Motor neuron (in vitro differentiated cells): ENCODE measurements around the gene BICD1. TPM values are rescaled to one million over a fixed set of nuclear protein-coding genes. Genes with fewer than 3 reads are reported as not detected.

ENCODE experiments used
- ATAC-seq, 8 experiments: fragments of 200-7000 bp; cut with Tn5 transposase; replicated peaks in 6 of 8; 2 replicates each; pipeline ENCODE4 v1.8.0; 2021; ENCODE audit warnings: mild to moderate bottlenecking in 8 of 8, moderate library complexity in 8 of 8
- H3K27ac ChIP-seq, 2 donors: fragments of 250-450 bp; sonication (Bioruptor Pico); 2 replicates each; pipeline ENCODE4 v1.9.0; 2021; ENCODE audit warnings: antibody characterized with exemption in 2 of 2, mild to moderate bottlenecking in 2 of 2, moderate library complexity in 1 of 2
- H3K4me1 ChIP-seq, 2 donors: fragments of 250-450 bp; sonication (Bioruptor Pico); replicated peaks in 1 of 2; 2 replicates each; pipeline ENCODE4 v1.6.1; 2021; ENCODE audit warnings: antibody characterized with exemption in 2 of 2, mild to moderate bottlenecking in 2 of 2, moderate library complexity in 1 of 2
- H3K4me3 ChIP-seq, 5 donors: fragments of 250-450 bp; sonication (Bioruptor Pico); 2 replicates each; pipeline ENCODE4 v1.9.0; 2021; ENCODE audit warnings: antibody characterized with exemption in 5 of 5, mild to moderate bottlenecking in 5 of 5, moderate library complexity in 4 of 5
- WGBS, 10 experiments: fragments of 450-650 bp; shearing (Covaris generic); methylation state at CpG; one replicate each; pipeline ENCODE4 v1.0.0; 2022; 5-methylcytosine and 5-hydroxymethylcytosine counted together
- in situ Hi-C, 9 experiments: fragments of 400-800 bp; cut with MboI; loops; one replicate each; pipeline ENCODE4 v1.15.0; 2021; ENCODE audit warnings: low sequenced_read_pairs in 9 of 9, low pct_unique_long_range_greater_than_20kb in 2 of 9; ENCODE audit not compliant: unreplicated experiment in 9 of 9
- total RNA-seq, 8 experiments: library from RNA; unstranded; fragments of 300-600 nt; gene quantifications; 2 replicates each; pipeline versions ENCODE4 v1.2.3 to v1.2.4, GENCODE V29; 2022

Gene BICD1
- total RNA-seq, 8 experiments from 2014 or later, result 5.1 to 63.4 (median 27.8) TPM

- ATAC-seq, result peak in 3 of 8 experiments; percentile 1 to 4 (median 2)
- 18 to 81% (median 46%) methylated on average over 1 to 11 of the region's 24 CpGs; no CpG with 5 or more reads in 3 of the 10 experiments for WGBS, 10 experiments
- in situ Hi-C loops, result no loop called here
Measured at GRCh38 chr12:32105986-32106516, 596 bp upstream of the BICD1 start.

GRCh38 chr12:32107359-32108267 lies 966 bp downstream of the BICD1 start:
- in situ Hi-C loops, result no loop called here
- 0 to 10% (median 0%) methylated on average over 1 to 8 of the region's 14 CpGs; no CpG with 5 or more reads in 1 of the 10 experiments for WGBS, 10 experiments
- ATAC-seq, result peak in 6 of 8 experiments; percentile 1 to 10 (median 5)
- peak overlapping the region; percentile 91 to 97 for H3K27ac ChIP-seq
- peak overlapping the region; percentile 74 to 99 (median 86) for H3K4me3 ChIP-seq
- H3K4me1 ChIP-seq, result peaks cover 7 to 10% of the 10 kb centered on the region in 2 donors

More at GRCh38 chr12:32105986-32106516, 596 bp upstream of the BICD1 start:
- Histone ChIP-seq H3K27ac (peak overlapping the region; percentile 91 to 97), H3K4me1 (peaks cover 7 to 10% of the 10 kb centered on the region in 2 donors), H3K4me3 (peak overlapping the region; percentile 74 to 99 (median 86))

- Histone ChIP-seq H3K27ac (no peak overlapping the region), H3K4me1 (peaks cover 7 to 10% of the 10 kb centered on the region in 2 donors), H3K4me3 (peak overlapping the region; percentile 74 to 99 (median 86))
- in situ Hi-C loops, result no loop called here
- no peak for ATAC-seq
Measured at GRCh38 chr12:32108787-32109186, 2.1 kb downstream of the BICD1 start.

- 80 to 100% (median 93%) methylated on average over 1 to 2 of the region's 3 CpGs; no CpG with 5 or more reads in 6 of the 10 experiments for WGBS, 10 experiments
- peaks cover 9 to 10% of the 10 kb centered on the region in 2 donors for H3K4me1 ChIP-seq
- in situ Hi-C loops, result no loop called here
- peak overlapping the region; percentile 16 to 99 (median 18) for H3K4me3 ChIP-seq
- no peak overlapping the region for H3K27ac ChIP-seq
- no peak for ATAC-seq
Measured at GRCh38 chr12:32110417-32110816, 3.8 kb downstream of the BICD1 start.

GRCh38 chr12:32110942-32111341 lies 4.3 kb downstream of the BICD1 start:
- H3K27ac ChIP-seq, result no peak overlapping the region
- 50 to 88% (median 71%) methylated on average over 1 of the region's 2 CpGs; no CpG with 5 or more reads in 5 of the 10 experiments for WGBS, 10 experiments
- ATAC-seq, result no peak
- in situ Hi-C loops, result no loop called here
- peaks cover 12 to 14% of the 10 kb centered on the region in 2 donors for H3K4me1 ChIP-seq
- no peak overlapping the region for H3K4me3 ChIP-seq

GRCh38 chr12:32115404-32116104 lies 8.9 kb downstream of the BICD1 start:
- Histone ChIP-seq H3K4me1 (peaks cover 14 to 22% of the 10 kb centered on the region in 2 donors), H3K4me3 (no peak overlapping the region), H3K27ac (no peak overlapping the region)
- 13 to 83% (median 65%) methylated on average over 1 to 6 of the region's 6 CpGs for WGBS, 10 experiments
- in situ Hi-C loops, result no loop called here
- ATAC-seq, result peak; percentile 32 to 100 (median 77)

GRCh38 chr12:32116897-32117296 lies 10.2 kb downstream of the BICD1 start:
- in situ Hi-C loops, result no loop called here
- no peak for ATAC-seq
- 13 to 95% (median 76%) methylated on average over 1 to 3 of the region's 3 CpGs for WGBS, 10 experiments
- Histone ChIP-seq H3K4me1 (peaks cover 17 to 25% of the 10 kb centered on the region in 2 donors), H3K4me3 (no peak overlapping the region), H3K27ac (no peak overlapping the region)

GRCh38 chr12:32117316-32117715 lies 10.7 kb downstream of the BICD1 start:
- H3K4me3 ChIP-seq, result no peak overlapping the region
- in situ Hi-C loops, result no loop called here
- ATAC-seq, result no peak
- H3K27ac ChIP-seq, result no peak overlapping the region
- WGBS, 10 experiments, result 73 to 100% (median 100%) methylated on average over 1 to 3 of the region's 3 CpGs; no CpG with 5 or more reads in 2 of the 10 experiments
- H3K4me1 ChIP-seq, result peaks cover 17 to 25% of the 10 kb centered on the region in 2 donors

GRCh38 chr12:32118806-32119205 lies 12.2 kb downstream of the BICD1 start:
- Histone ChIP-seq H3K4me1 (peaks cover 17 to 25% of the 10 kb centered on the region in 2 donors), H3K4me3 (no peak overlapping the region), H3K27ac (no peak overlapping the region)
- in situ Hi-C loops, result no loop called here
- 43 to 100% (median 100%) methylated on average over 1 to 3 of the region's 5 CpGs; no CpG with 5 or more reads in 1 of the 10 experiments for whole genome bisulfite sequencing, 10 experiments
- no peak for ATAC-seq

GRCh38 chr12:32120419-32120818 lies 13.8 kb downstream of the BICD1 start:
- Histone ChIP-seq H3K27ac (no peak overlapping the region), H3K4me1 (peaks cover 20 to 30% of the 10 kb centered on the region in 2 donors), H3K4me3 (no peak overlapping the region)
- in situ Hi-C loops, result no loop called here
- 0 to 96% (median 69%) methylated on average over 1 to 2 of the region's 2 CpGs; no CpG with 5 or more reads in 2 of the 10 experiments for WGBS, 10 experiments
- ATAC-seq, result peak in 3 of 8 experiments; percentile 47 to 66 (median 51)

- no peak overlapping the region for H3K27ac ChIP-seq
- no peak overlapping the region for H3K4me3 ChIP-seq
- WGBS, 10 experiments, result 63 to 100% (median 83%) methylated on average over 1 of the region's 1 CpG; no CpG with 5 or more reads in 5 of the 10 experiments
- peaks cover 13 to 17% of the 10 kb centered on the region in 2 donors for H3K4me1 ChIP-seq
- peak in 4 of 8 experiments; percentile 12 to 33 (median 17) for ATAC-seq
- in situ Hi-C loops, result no loop called here
Measured at GRCh38 chr12:32124637-32125036, 18.0 kb downstream of the BICD1 start.

GRCh38 chr12:32125455-32126084 lies 18.9 kb downstream of the BICD1 start:
- H3K4me1 ChIP-seq, result peaks cover 8% of the 10 kb centered on the region in 2 donors
- H3K27ac ChIP-seq, result no peak overlapping the region
- H3K4me3 ChIP-seq, result no peak overlapping the region
- in situ Hi-C loops, result no loop called here
- ATAC-seq, result no peak
- WGBS, 10 experiments, result 67 to 100% (median 90%) methylated on average over 1 to 6 of the region's 7 CpGs; no CpG with 5 or more reads in 1 of the 10 experiments
